Upper lobe of left lung (tissue), 6 donors: ENCODE results near the gene TMEM178B. TPM values are rescaled to one million over a fixed set of nuclear protein-coding genes. Genes with fewer than 3 reads are reported as not detected.

Source experiments
- ATAC-seq, 2 donors: fragments of 200-7000 bp; cut with Tn5 transposase; one replicate each; pipeline ENCODE4 v1.9.1; 2022; ENCODE audit warnings: mild to moderate bottlenecking in 2 of 2, moderate library complexity in 2 of 2; ENCODE audit not compliant: low FRiP score in 2 of 2
- DNase-seq, 2 donors: peaks; one replicate each; pipeline ENCODE4 v3.0.0-alpha.2; 2019 to 2020
- H3K27ac ChIP-seq, 4 donors: fragments of 200-600 bp; sonication (generic); one replicate each; pipeline ENCODE4 v1.5.1; 2016 to 2019
- H3K27me3 ChIP-seq, 4 donors: fragments of 200-600 bp; sonication (generic); one replicate each; pipeline ENCODE4 v1.5.1; 2017 to 2019
- H3K36me3 ChIP-seq, 4 donors: fragments of 200-600 bp; sonication (generic); one replicate each; pipeline ENCODE4 v1.5.1; 2016 to 2019
- H3K4me1 ChIP-seq, 4 donors: fragments of 200-600 bp; sonication (generic); one replicate each; pipeline ENCODE4 v1.5.1; 2018 to 2019
- H3K4me3 ChIP-seq, 4 donors: fragments of 200-600 bp; sonication (generic); one replicate each; pipeline ENCODE4 v1.5.1; 2017 to 2019; ENCODE audit warnings: mild to moderate bottlenecking in 2 of 4, moderate library complexity in 1 of 4
- H3K9me3 ChIP-seq, 4 donors: fragments of 200-600 bp; sonication (generic); one replicate each; pipeline ENCODE4 v1.5.1; 2018 to 2019
- CTCF ChIP-seq, 6 experiments: fragments of 450-650 bp in 4 of 6; fragments of 200-600 bp in 2 of 6; sonication (generic) in 2 of 6; IDR thresholded peaks; one replicate each; pipeline ENCODE4 v1.5.1; 2016 to 2019; ENCODE audit warnings: antibody characterized with exemption in 6 of 6
- EP300 ChIP-seq, 4 donors: sonication (generic); formaldehyde crosslinking; IDR thresholded peaks; one replicate each; pipeline ENCODE4 v1.5.1; 2017; ENCODE audit warnings: antibody characterized with exemption in 4 of 4, control low read depth in 2 of 4
- POLR2A ChIP-seq, 4 donors: fragments of 450-650 bp; IDR thresholded peaks; one replicate each; pipeline ENCODE4 v1.5.1; 2016 to 2017; ENCODE audit warnings: antibody characterized with exemption in 4 of 4, mild to moderate bottlenecking in 2 of 4
- POLR2AphosphoS5 ChIP-seq, 2 donors: sonication (generic); formaldehyde crosslinking; IDR thresholded peaks; one replicate each; pipeline ENCODE4 v1.5.1; 2017; ENCODE audit warnings: antibody characterized with exemption in 2 of 2
- WGBS, 2 donors: methylation state at CpG; one replicate each; pipeline ENCODE4 v1.1.5; 2017 to 2018; 5-methylcytosine and 5-hydroxymethylcytosine counted together
- total RNA-seq, 6 donors: library from RNA; depleted of rRNA in 4 of 6; stranded (reverse); fragments of >200 nt in 4 of 6; gene quantifications; one replicate each; pipeline versions ENCODE4 v1.1.0 to v1.2.1, GENCODE V29; 2016 to 2021
- donor health status: DM: no; HTN: no; CAD: no; lungs with moderate emphysema.
- donor health status: DM: no; HTN: yes; CAD: no; lungs with severe emphysema.

TMEM178B gene
- total RNA-seq, 6 donors from 2014 or later: under 0.01 to 1.4 (median 0.32) TPM

- no peak for TF ChIP-seq EP300 (IDR thresholded peaks at IDR 0.05)
- Histone ChIP-seq H3K36me3 (no peaks in the 10 kb centered on the region), H3K4me3 (no peak overlapping the region), H3K27ac (no peak overlapping the region), H3K27me3 (no peaks in the 10 kb centered on the region), H3K4me1 (no peaks in the 10 kb centered on the region), H3K9me3 (peaks cover 0 to 3% (median 0%) of the 10 kb centered on the region in 4 donors)
- DNase-seq (no peak), ATAC-seq (no peak)
- 78 to 88% methylated on average over 4 of the region's 4 CpGs for WGBS, 2 donors
These were observed 259.6 kb downstream of the TMEM178B start for GRCh38 chr7:141333459-141333858.

GRCh38 chr7:141335164-141335563 is 261.3 kb downstream of the TMEM178B start:
- 78 to 90% methylated on average over 4 of the region's 4 CpGs for WGBS, 2 donors
- TF ChIP-seq POLR2AphosphoS5 (IDR thresholded peaks at IDR 0.05): no peak
- no peak for TF ChIP-seq EP300 (IDR thresholded peaks at IDR 0.05)
- no peak for TF ChIP-seq POLR2A (IDR thresholded peaks at IDR 0.05)
- no peak for TF ChIP-seq CTCF (IDR thresholded peaks at IDR 0.05)
- H3K4me3 ChIP-seq: no peak overlapping the region

GRCh38 chr7:141339603-141340002 is 265.7 kb downstream of the TMEM178B start:
- no peaks in the 10 kb centered on the region for H3K9me3 ChIP-seq
- ATAC-seq (no peak), DNase-seq (no peak)
- TF ChIP-seq POLR2AphosphoS5 (IDR thresholded peaks at IDR 0.05): no peak
- no peak for TF ChIP-seq EP300 (IDR thresholded peaks at IDR 0.05)
- TF ChIP-seq CTCF (IDR thresholded peaks at IDR 0.05): no peak
- TF ChIP-seq POLR2A (IDR thresholded peaks at IDR 0.05): no peak
- no peaks in the 10 kb centered on the region for H3K4me1 ChIP-seq
- no peak overlapping the region for H3K27ac ChIP-seq
- no peaks in the 10 kb centered on the region for H3K36me3 ChIP-seq
- H3K27me3 ChIP-seq: no peaks in the 10 kb centered on the region
- 45 to 48% methylated on average over 1 of the region's 1 CpG for WGBS, 2 donors
- H3K4me3 ChIP-seq: no peak overlapping the region

More at GRCh38 chr7:141335164-141335563, 261.3 kb downstream of the TMEM178B start:
- H3K9me3 ChIP-seq: peaks cover 0 to 2% (median 0%) of the 10 kb centered on the region in 4 donors
- ATAC-seq (no peak), DNase-seq (no peak)
- H3K27ac ChIP-seq: no peak overlapping the region
- H3K36me3 ChIP-seq: no peaks in the 10 kb centered on the region
- no peaks in the 10 kb centered on the region for H3K4me1 ChIP-seq
- no peaks in the 10 kb centered on the region for H3K27me3 ChIP-seq

GRCh38 chr7:141340991-141341390 is 267.1 kb downstream of the TMEM178B start:
- WGBS, 2 donors: 72 to 79% methylated on average over 4 of the region's 4 CpGs
- H3K4me3 ChIP-seq: no peak overlapping the region
- H3K27me3 ChIP-seq: no peaks in the 10 kb centered on the region
- no peaks in the 10 kb centered on the region for H3K9me3 ChIP-seq
- H3K4me1 ChIP-seq: no peaks in the 10 kb centered on the region
- DNase-seq (no peak), ATAC-seq (no peak)
- no peaks in the 10 kb centered on the region for H3K36me3 ChIP-seq
- H3K27ac ChIP-seq: no peak overlapping the region
- TF ChIP-seq CTCF (IDR thresholded peaks at IDR 0.05): no peak
- TF ChIP-seq POLR2AphosphoS5 (IDR thresholded peaks at IDR 0.05): no peak
- TF ChIP-seq EP300 (IDR thresholded peaks at IDR 0.05): no peak
- TF ChIP-seq POLR2A (IDR thresholded peaks at IDR 0.05): no peak

- DNase-seq (no peak), ATAC-seq (peak in 1 of 2 donors; percentile 38)
- no peaks in the 10 kb centered on the region for H3K4me1 ChIP-seq
- WGBS, 2 donors: 87 to 89% methylated on average over 16 of the region's 16 CpGs
- no peaks in the 10 kb centered on the region for H3K9me3 ChIP-seq
- H3K27ac ChIP-seq: no peak overlapping the region
- no peaks in the 10 kb centered on the region for H3K36me3 ChIP-seq
- TF ChIP-seq POLR2AphosphoS5 (IDR thresholded peaks at IDR 0.05) (no peak), POLR2A (IDR thresholded peaks at IDR 0.05) (no peak), EP300 (IDR thresholded peaks at IDR 0.05) (no peak), CTCF (IDR thresholded peaks at IDR 0.05) (no peak)
- no peaks in the 10 kb centered on the region for H3K27me3 ChIP-seq
- H3K4me3 ChIP-seq: no peak overlapping the region
These were observed 269.0 kb downstream of the TMEM178B start for GRCh38 chr7:141342621-141343408.
